A172 (cell line): ENCODE data around the gene NGDN. TPM values are rescaled to one million over a fixed set of nuclear protein-coding genes. Genes with fewer than 3 reads are reported as not detected.

ENCODE experiments used
- DNase-seq: peaks from one replicate; pipeline ENCODE4 v3.0.0-alpha.2; 2015; ENCODE audit warnings: low spot score
- total RNA-seq: library from RNA; depleted of rRNA; stranded (reverse); fragments of >200 nt; shearing (Covaris generic); gene quantifications from 2 replicates; pipeline ENCODE4 v1.2.3, GENCODE V29; 2014; rRNA removed

The NGDN gene
- total RNA-seq, 1 experiment from 2014 or later, result 52.6 TPM

DNA sequence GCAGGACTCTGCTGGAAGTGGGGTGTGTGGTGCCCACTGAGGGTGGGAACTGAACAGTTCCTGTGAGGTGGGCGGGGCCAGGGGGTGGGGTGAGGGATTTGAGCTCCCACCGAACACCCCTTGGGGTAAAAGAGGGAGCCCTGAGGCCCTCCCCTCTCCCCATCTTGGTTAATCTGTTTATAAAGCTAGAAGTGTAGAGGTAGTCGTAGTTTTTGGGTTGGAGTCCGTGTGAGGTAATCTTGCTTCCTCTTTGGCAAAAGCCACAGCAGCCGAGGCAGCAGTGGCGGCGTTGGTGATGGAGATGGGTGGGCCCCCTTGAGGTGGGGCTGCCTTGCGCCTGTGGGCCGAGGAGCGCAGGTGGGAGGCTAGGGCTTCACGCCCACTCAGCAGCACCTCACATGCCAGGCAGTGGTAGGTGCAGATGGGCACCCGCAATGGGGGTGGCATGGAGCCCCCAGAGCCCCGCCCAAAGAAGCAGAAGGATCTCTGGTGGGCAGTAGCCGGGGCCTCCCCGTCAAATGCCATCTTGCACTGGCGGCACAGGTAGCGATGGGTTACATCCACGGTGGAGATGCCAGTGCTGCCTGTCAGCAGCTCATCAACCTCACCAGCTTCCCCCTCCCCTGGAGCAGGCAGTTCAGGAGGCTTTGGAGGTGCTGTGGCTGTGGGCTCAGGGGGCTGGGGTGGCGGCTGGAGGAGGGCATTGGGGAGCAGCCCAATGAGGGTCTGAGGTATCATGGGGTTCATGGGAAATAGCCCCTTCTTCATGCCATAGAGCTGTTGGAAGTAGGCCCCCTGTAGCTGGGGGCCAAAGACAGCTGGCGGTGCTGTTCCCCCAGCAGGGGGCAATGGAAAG, 52.5 kb downstream of the NGDN start:
- no peak for DNase-seq

DNA sequence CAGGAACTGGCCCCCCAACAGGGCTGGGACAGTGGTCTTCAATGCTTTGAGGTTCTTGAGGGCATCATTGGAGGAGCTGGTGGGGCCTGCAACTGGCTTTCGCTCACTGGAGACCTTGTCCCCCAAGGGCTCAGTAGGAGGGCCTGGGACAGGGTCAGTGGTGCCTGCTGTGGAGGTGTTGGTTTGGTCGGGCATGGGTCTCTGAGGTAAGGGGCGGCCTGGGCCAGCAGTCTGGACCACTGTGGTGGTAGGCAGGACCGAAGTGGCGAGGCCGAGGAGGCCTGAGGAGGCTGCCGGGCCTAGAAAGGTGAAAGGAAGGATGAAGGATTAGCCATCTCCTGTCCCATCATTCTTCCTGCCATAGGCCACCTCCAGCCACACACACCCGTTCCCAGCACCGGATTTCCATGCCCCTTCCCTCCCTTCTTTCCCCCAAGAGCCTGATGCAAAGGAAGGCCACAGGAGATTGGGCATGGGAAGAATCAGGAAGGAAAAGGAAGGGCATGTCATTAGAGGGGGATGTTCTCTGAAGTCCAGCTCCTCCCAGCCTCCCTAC, 53.2 kb downstream of the NGDN start:
- DNase-seq, result no peak

DNA sequence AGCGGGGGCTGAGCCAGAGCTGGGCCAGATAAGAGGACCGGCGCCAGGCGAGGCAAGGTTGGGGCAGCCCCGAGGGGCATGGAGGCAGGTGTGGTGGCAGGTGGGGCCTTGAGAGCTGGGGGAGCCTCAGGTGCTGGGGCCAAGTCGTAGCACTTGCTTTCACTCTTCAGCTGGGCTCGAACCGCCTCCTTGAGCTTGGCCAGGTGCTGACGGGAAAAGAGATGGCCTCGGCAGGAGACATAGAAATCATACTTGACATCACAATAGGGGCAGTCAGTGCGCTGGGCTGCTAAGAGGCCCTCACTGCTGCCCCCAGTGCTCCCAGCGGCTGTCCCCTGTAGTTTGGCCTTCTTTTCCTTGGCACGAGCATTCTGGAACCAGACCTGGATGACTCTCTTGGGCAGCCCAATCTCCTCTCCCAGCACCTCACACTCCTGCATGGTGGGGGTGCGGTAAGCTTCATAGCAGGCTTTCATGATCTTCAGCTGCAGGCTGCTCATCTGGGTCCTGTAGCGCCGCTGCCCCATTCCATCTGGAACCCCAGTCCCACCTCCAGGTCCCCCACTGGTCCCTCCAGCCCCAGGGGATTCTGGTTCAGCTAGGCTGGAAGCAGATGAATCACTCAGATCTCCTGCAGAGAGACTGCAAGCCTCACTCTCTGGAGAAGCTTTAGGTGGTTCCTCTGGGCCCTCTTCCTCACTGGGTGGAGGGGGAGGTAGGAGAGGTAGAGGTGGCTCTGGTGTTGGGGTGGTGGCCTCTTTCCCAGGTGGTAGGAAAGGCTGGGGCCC, 53.9 kb downstream of the NGDN start:
- no peak for DNase-seq

DNA sequence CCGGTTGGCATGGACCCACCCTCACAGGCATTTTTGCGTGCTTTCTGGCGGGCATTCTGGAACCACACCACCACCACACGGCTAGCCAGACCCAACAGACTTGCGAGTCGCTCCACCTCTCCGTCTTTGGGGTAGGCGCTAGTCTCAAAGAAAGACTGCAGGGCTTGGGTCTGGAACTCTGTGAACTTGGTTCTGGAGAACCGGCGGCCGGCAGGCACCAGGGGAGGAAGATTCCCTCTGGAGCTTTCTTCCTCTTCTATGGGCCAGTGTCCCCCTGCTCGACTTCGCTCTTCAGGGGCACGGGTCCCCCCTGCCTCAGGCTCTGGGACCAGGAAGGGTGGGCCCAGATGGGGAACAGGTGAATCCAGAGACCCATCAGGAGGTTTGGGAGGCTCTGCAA, 55.5 kb downstream of the NGDN start:
- no peak for DNase-seq

DNA sequence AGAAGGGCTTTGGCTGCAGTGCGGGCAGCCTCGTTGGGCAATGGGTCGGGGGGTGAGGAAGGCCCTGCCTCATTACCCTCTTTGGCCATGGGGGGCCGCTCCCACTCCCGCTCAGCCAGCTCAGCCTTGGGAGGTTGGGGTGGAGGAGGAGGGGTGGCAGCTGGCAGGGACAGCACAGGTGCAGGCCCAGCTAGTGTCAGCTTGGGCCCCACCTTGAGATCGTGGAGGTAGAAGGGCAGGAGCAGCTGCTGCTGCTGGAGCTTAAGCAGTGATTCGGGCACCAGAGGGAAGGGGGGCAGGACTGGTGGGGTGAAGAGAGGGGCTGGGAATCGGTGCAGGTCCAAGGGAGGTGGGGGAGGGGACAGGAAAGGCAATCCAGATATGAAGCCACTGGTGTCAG, 56.1 kb downstream of the NGDN start:
- no peak for DNase-seq

Other genes with a start within 250 kb of the NGDN start
- gene RNF212B, start 231.8 kb upstream of the NGDN start, total RNA-seq, result not detected in 2 replicates
- 4.5 and 4.7 TPM in 2 replicates for gene HOMEZ, start 183.6 kb upstream of the NGDN start, total RNA-seq
- gene PPP1R3E, start 166.8 kb upstream of the NGDN start, total RNA-seq, result 1.4 and 1.9 TPM in 2 replicates
- gene BCL2L2, start 162.9 kb upstream of the NGDN start, total RNA-seq, result 5.8 and 7.6 TPM in 2 replicates
- gene PABPN1, start 148.2 kb upstream of the NGDN start, total RNA-seq, result 66.5 and 85.1 TPM in 2 replicates
- gene SLC22A17, start 116.8 kb upstream of the NGDN start, total RNA-seq, result 10.3 and 11.6 TPM in 2 replicates
- not detected in 2 replicates for gene EFS, start 104.5 kb upstream of the NGDN start, total RNA-seq
- not detected in 2 replicates for gene IL25, start 96.9 kb upstream of the NGDN start, total RNA-seq
- not detected in 2 replicates for gene CMTM5, start 92.7 kb upstream of the NGDN start, total RNA-seq
- gene MYH6, start 61.4 kb upstream of the NGDN start, total RNA-seq, result not detected in 2 replicates
- not detected in 2 replicates for gene MYH7, start 34.0 kb upstream of the NGDN start, total RNA-seq
- 0.29 TPM in 2 replicates for gene ZFHX2, start 82.1 kb downstream of the NGDN start, total RNA-seq
- gene THTPA, start 86.6 kb downstream of the NGDN start, total RNA-seq, result 5.0 and 5.2 TPM in 2 replicates
- 6.0 and 16.6 TPM in 2 replicates for gene AP1G2, start 98.1 kb downstream of the NGDN start, total RNA-seq
- gene JPH4, start 109.1 kb downstream of the NGDN start, total RNA-seq, result not detected in 2 replicates
- gene DHRS2, start 166.7 kb downstream of the NGDN start, total RNA-seq, result 2.4 and 3.4 TPM in 2 replicates